GM18951 (cell line): ENCODE data around the gene CD82.

Experiments
- POLR2A ChIP-seq: IDR thresholded peaks from 4 replicates; pipeline ENCODE4 v1.6.1; 2011; ENCODE audit warnings: mild to moderate bottlenecking; ENCODE audit not compliant: insufficient read length, insufficient read depth; ENCODE audit errors: extremely low read depth
- in situ Hi-C: fragments of 300-500 bp; cut with MboI; formaldehyde crosslinking; loops from one replicate; pipeline ENCODE4 v1.12.0; 2022; ENCODE audit warnings: low sequenced_read_pairs, mixed read lengths, inconsistent platforms; ENCODE audit not compliant: unreplicated experiment

CD82 gene

DNA sequence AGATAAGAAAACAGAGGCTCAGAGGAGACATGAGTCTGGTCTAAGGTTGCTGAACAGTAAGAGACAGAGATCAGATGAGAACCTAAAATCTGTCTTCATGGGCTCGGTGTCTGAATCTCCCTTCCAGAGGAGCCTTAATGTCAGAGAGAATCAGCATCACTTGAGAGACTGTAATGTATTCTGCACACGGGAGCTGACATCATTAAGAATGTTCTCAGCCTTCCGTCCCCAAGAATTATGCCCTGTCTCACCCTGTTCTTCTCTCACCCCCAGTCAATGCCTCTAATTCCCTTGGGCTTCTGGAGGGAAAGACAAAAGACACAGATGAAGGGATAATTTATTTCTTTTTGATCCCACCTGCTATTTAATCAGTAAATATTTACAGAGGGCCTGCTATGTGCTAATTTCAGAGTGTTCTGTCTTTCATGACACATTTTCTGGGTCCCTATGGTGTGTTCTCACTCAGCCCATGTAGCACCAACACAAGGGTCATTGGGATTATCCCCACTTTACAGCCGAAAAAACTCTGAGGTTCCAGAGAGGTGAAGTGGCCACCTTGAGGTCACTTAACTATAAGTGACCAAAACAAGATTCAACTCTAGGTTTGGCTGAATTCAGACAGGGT lies 61.8 kb downstream of the CD82 start:
- in situ Hi-C loops: loop anchor here (25.0 kb wide), 1 partner anchor 260 kb away; no protein-coding TSS in a partner anchor
- no peak for TF ChIP-seq POLR2A

DNA sequence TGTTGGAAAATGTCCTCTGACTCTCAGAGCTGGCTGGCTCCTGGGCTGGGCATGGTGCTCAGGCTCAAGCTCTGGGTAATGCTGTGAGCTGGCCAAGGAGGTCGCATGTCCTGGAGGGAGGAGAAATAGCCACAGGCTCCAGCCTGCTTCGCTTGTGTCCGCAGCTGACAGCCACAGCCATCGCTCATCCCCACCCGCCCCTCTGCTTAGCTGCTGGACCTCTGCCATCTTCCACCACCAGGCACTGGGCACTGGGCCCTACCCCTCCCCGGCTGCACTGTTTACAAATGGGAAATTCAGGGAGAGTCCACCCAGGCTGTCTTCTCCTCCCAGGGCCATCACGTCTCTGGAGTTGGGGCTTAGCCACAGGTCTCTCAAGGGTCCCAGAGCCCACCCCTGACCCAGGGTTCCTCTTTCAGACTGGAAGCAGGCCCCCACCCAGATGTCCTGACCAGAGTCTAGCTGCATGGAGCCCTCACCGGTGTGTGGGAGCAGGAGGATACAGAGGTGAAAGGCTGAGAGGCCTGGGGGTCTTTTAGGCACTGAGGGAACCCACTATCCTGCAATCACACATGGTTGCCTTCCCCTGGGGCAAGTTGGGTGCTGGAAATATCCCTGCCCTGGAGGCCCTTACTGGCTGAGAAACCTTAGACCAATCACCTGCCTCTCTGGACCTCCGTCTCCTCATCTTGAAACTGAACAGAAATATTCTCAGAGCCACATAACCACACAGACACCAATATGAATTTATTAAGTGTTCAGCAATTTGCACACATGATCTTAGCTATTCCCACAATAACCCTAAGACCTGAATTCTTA lies 62.7 kb downstream of the CD82 start:
- TF ChIP-seq POLR2A: no peak
- in situ Hi-C loops: loop anchor here (25.0 kb wide), 1 partner anchor 259 kb away; no protein-coding TSS in a partner anchor

DNA sequence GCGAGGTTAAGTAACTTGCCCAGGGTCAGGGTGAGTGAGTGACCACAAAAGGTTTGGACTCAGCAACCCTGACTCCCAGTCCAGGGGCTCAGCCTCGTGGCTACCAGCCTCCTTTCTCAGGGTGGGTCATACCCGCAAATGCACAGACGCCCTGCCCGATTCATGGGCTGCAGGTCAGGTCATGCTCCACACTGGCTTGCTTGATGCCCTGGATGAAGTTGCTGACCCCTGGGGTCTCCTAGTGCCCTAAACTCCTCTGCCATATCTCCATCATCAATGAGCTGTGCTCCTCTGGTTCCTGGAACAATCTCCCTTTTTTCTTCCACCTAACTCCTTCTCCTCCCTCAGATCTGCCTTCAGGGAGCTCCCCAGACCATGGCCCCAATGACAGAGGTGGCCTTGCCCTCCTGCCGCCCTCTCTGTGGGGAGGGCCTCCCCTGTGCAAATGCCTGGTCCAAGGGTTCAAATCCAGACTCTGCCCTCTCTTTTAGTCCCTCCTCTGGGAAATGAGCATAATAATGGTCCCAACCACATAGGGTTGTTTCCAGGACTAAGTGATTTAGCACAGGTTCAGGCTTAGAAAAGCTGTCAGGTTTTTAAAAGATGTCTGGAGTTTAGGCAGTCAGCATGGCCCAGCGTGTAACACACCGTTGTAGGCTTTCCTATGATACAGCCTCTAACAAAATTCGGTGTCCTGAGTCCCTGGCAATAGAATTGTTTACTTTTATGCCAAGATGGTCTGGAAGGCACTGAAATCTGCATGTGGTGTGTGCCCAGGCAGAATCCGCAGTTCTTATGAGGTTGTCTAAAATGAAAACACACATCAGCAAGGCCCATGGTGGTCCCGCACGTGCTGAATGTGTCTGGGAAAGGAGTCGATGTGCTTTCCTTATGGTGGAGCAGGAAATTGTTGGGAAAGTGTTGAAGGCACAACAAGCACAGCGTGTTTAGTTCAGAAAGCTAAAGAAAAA lies 63.6 kb downstream of the CD82 start:
- in situ Hi-C loops: loop anchor here (25.0 kb wide), 1 partner anchor 258 kb away; no protein-coding TSS in a partner anchor

DNA sequence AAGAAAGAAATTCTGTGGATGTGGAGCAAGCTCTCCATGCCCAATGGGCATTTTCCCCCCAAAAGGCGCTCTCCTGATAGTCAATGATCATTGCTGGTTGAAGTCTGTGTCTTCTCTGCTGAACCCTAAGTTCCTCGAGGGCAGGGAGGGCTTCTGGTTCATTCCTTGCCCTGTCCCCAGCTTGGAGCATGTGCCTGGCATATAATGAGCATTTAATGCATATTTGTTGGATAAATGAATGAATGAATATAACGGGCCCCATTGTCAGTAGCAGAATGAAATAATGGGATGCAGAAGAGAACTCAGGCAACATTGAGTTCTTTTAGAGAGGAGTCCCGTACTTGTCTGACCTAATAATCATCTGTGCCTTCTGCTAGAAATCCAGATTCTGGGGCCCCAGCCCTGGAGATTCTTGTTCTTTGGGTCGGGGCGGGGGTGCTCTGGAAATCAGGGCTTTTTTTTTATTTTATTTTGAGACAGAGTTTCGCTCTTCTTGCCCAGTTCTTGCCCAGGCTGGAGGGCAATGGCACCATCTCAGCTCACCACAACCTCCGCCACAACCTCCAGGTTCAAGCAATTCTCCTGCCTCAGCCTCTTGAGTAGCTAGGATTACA lies 64.4 kb downstream of the CD82 start:
- in situ Hi-C loops: loop anchor here (25.0 kb wide), 1 partner anchor 257 kb away; no protein-coding TSS in a partner anchor
- TF ChIP-seq POLR2A: no peak

More for the DNA sequence above, 63.6 kb downstream of the CD82 start:
- no peak for TF ChIP-seq POLR2A

DNA sequence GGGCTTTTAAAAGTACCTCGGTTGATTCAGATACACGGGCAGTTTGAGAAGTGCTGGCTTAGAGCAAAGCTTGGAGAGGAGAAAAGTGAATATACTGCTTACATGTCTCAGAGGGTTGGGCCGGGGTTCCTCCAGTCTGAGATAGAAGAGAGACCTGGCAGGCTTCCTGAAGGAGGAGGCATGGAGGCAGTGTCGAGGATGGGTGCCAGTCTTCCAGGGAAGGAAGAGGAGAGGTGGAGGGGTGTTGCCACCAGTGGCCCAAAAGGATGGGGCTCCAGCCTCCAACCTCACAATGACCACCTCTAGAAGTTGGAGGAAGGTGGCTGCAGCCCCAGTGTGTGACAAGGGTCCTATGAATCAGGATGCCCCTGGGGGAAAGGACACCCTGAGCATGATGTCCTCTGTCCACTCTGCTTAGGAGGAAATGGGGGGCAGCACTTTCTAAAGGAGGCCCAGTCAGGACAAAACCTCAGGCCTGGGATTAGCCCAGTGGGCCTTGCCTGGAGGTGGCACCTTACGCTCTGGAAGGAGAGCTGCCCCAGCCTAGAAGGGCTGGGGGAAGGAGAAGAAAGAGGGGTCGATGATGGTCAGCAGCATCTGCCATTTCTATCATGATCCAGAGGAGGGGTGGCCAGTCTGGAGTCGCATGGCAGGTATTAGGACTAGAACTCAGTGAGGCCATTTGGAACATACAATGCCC lies 65.2 kb downstream of the CD82 start:
- TF ChIP-seq POLR2A: no peak
- in situ Hi-C loops: loop anchor here (25.0 kb wide), 1 partner anchor 257 kb away; no protein-coding TSS in a partner anchor

DNA sequence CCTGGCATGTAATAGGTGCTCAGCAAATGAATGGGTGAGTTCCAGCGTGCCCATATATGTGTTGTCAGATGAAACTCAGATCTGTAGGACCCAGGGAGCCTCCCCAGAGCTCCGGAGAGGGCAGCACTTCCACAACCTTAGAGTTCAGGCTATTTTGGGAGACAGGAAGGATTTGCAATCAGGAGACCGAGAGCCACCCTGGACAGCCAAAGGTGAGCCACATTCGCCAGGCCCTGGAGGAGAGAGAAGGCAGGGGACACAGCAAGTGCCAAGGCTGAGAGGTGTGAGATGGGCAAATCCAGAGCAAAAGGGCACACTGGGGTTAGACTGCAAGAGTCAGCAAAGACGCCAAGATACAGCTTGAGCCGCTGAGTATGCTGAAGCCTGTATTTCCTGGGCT lies 66.4 kb downstream of the CD82 start:
- in situ Hi-C loops: loop anchor here (25.0 kb wide), 1 partner anchor 255 kb away; no protein-coding TSS in a partner anchor
- no peak for TF ChIP-seq POLR2A

DNA sequence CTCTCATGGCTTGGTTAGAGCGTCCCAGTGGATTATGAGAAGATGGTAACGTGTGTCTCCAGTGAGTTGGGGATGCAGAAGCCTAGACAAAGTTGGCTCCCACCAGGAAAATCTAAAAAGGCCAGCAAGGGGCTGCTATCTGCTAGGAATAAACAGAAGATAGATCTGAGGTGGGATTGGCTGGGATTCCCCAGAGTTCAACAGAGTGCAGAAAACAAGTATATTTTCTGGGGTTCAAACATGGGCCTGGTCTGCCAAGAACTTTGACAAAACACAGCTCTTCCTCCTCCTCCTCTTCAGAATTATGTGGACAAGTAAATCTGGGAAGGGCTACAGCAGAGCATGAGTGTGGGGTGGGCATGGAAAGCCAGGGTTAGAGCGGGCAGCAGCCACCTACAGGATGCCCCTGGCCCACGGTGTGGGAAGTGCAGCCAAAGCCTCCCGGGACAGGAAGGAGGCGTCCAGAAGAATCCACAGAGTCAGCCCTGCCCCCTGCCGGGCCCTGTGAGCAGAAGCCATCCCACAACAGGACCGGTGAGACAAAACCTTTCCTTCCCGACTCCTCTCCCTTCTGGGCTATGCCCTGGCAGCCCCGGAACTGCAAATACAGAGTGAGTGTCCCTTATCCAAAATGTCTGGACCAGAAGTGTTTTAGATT lies 67.1 kb downstream of the CD82 start:
- TF ChIP-seq POLR2A: no peak
- in situ Hi-C loops: loop anchor here (25.0 kb wide), 1 partner anchor 255 kb away; no protein-coding TSS in a partner anchor

DNA sequence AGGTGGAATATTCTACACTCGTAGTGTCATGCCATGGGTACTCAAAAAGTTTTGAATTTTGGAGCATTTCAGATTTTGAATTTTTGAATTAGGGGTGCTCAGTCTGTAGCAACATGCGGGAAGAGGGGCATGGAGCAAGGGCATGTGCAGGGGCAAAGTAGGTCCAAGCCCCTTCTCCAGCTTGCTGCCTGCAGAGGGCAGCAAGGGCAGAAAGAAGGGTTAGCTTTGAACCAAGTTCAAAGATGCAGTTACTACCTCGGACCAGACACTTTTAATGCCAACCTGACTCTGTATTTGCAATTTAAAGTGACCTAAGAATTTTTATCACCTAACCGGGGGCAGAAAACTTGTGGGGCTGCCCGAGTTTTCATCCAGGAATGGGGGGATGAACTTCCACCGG lies 68.2 kb downstream of the CD82 start:
- in situ Hi-C loops: loop anchor here (25.0 kb wide), 1 partner anchor 254 kb away; no protein-coding TSS in a partner anchor
- TF ChIP-seq POLR2A: no peak

DNA sequence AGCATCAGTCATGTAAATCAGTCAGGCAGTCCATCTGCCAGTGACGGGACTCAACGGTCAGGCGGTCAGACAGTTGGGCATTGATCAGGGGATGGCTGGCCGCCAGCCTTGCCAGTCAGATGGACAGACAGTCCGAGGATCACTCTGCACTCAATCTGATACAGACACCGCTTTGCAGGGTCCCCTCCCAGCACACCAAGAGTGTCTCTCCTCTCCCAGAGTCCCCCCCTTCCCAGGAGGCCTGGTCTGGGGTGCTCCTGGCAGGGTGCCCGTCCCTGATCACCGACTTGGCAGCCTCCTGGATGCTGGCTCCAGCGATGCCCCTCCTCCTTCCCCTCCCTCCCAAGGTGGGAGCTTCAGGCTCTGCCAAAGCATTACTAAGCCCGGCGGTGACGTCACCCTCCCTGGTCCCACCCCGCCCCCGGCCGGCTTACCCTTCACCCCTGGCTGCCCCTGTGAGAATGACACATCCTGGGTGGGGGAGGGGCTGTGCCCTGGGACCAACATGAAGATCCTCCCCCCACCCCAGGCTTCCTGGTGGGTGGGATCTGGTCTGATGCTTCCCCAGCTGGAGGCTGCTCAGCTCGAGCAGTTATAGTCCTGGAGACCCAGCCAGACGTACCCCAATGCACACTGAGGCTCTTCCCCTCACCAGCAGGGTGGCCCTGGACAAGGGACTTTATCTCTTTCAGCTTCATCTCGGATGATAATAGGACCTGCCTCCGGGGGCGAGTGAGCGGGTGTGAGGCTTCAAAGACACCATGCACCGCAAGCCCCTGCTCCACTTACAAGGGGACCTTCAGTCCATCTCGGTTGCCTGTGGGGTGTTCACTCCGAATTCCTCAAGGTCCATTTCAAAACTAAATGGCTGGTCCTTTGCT lies 69.2 kb downstream of the CD82 start:
- in situ Hi-C loops: loop anchor here (25.0 kb wide), 1 partner anchor 253 kb away; no protein-coding TSS in a partner anchor
- no peak for TF ChIP-seq POLR2A

DNA sequence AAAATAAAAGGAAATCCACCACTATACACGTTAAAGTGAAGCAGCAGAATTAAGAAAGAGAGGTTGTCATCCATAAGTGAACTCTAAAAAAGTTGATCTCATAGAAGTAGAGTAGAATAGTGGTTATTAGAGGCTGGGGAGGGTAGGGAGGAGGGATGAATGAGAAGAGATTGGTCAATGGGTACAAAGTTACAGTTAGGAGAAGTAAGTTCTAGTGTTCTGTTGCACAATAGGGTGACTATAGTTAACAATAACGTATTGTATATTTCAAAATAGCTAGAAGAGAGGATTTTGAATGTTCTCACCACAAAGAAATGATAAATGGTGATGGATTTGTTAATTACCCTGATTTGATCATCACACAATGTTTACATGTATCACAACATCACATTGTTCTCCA lies 72.0 kb downstream of the CD82 start:
- no peak for TF ChIP-seq POLR2A
- in situ Hi-C loops: loop anchor here (25.0 kb wide), 1 partner anchor 250 kb away; no protein-coding TSS in a partner anchor
